MV-4-11 (cell line): ENCODE measurements around the gene CDKAL1.

Experiments
- DNase-seq: peaks from one replicate; lab custom pipeline; 2025; lab: John Stamatoyannopoulos, UW

The CDKAL1 gene

GRCh38 chr6:20965276-20965675 lies 431.0 kb downstream of the CDKAL1 start:
- no peak for DNase-seq

- DNase-seq: no peak
These were observed 431.7 kb downstream of the CDKAL1 start for GRCh38 chr6:20965915-20966314.

GRCh38 chr6:20969551-20969950 lies 435.3 kb downstream of the CDKAL1 start:
- DNase-seq: no peak

GRCh38 chr6:20976391-20976918 lies 442.2 kb downstream of the CDKAL1 start:
- DNase-seq: no peak

- DNase-seq: no peak
These were observed 443.9 kb downstream of the CDKAL1 start for GRCh38 chr6:20978151-20978614.

GRCh38 chr6:20979076-20979475 lies 444.8 kb downstream of the CDKAL1 start:
- DNase-seq: no peak

GRCh38 chr6:20983961-20984360 lies 449.7 kb downstream of the CDKAL1 start:
- DNase-seq: no peak

GRCh38 chr6:20985821-20986220 lies 451.6 kb downstream of the CDKAL1 start:
- no peak for DNase-seq

- no peak for DNase-seq
These were observed 457.7 kb downstream of the CDKAL1 start for GRCh38 chr6:20991910-20992309.

- no peak for DNase-seq
These were observed 461.8 kb downstream of the CDKAL1 start for GRCh38 chr6:20996099-20996498.

GRCh38 chr6:20997143-20997769 lies 463.0 kb downstream of the CDKAL1 start:
- no peak for DNase-seq

GRCh38 chr6:20997770-20998147 lies 463.5 kb downstream of the CDKAL1 start:
- DNase-seq: no peak

- DNase-seq: no peak
These were observed 464.6 kb downstream of the CDKAL1 start for GRCh38 chr6:20998748-20999448.

GRCh38 chr6:21000331-21000801 lies 466.1 kb downstream of the CDKAL1 start:
- no peak for DNase-seq

- DNase-seq: no peak
These were observed 467.5 kb downstream of the CDKAL1 start for GRCh38 chr6:21001736-21002135.

GRCh38 chr6:21003780-21004541 lies 469.7 kb downstream of the CDKAL1 start:
- no peak for DNase-seq

GRCh38 chr6:21005816-21006570 lies 471.7 kb downstream of the CDKAL1 start:
- peak; percentile 59 for DNase-seq

GRCh38 chr6:21019614-21020013 lies 485.4 kb downstream of the CDKAL1 start:
- DNase-seq: no peak

GRCh38 chr6:21022343-21023107 lies 488.3 kb downstream of the CDKAL1 start:
- DNase-seq: no peak

- DNase-seq: no peak
These were observed 489.0 kb downstream of the CDKAL1 start for GRCh38 chr6:21023210-21023609.

GRCh38 chr6:21024616-21025015 lies 490.4 kb downstream of the CDKAL1 start:
- DNase-seq: no peak
